ENCODE results near the gene FAM171A1.
"Not testable (repeated sequence)": the region's sequence is repeated elsewhere in the genome, so short reads cannot be mapped to it uniquely, and the experiment has no call there.

Gene FAM171A1

GRCh38 chr10:15306735-15307280 is 64.3 kb downstream of the FAM171A1 start:
- H3K4me3 ChIP-seq (ENCODE audit: low read length): no peak overlapping the region
- no peak for TF ChIP-seq ZNF274 (IDR thresholded peaks at IDR 0.05; ENCODE audit: low read depth, low read length)

DNA sequence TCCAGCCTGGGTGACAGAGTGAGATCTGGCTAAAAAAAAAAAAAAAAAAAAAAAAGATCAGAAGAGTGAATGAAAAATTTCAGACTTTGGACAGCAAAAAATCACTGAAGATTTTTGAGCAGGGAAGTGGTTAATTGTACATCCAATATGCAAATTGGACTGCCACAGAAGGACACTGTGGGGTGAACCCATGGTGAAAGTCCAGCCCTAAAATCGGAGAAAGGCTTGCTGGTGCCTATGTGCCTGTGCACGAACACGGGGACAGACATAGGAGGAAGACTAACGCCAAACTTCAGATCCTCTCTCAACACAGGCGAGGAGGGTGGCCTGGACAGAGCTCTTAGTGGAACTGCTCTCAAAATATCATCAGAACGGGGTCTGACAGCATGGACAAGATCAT is 65.5 kb downstream of the FAM171A1 start:
- TF ChIP-seq ZNF274 (IDR thresholded peaks at IDR 0.05; ENCODE audit: low read depth, low read length): no peak
- no peak overlapping the region for H3K4me3 ChIP-seq (ENCODE audit: low read length)

- H3K4me3 ChIP-seq (ENCODE audit: low read length): no peak overlapping the region
- no peak for TF ChIP-seq ZNF274 (IDR thresholded peaks at IDR 0.05; ENCODE audit: low read depth, low read length)
Observed at GRCh38 chr10:15305161-15305560, 65.9 kb downstream of the FAM171A1 start.

- H3K4me3 ChIP-seq (ENCODE audit: low read length): not testable (repeated sequence)
Observed at GRCh38 chr10:15302188-15302956, 68.7 kb downstream of the FAM171A1 start.

- no peak for TF ChIP-seq ZNF274 (IDR thresholded peaks at IDR 0.05; ENCODE audit: low read depth, low read length)
- H3K4me3 ChIP-seq (ENCODE audit: low read length): no peak overlapping the region
Observed at GRCh38 chr10:15300697-15301096, 70.4 kb downstream of the FAM171A1 start.

DNA sequence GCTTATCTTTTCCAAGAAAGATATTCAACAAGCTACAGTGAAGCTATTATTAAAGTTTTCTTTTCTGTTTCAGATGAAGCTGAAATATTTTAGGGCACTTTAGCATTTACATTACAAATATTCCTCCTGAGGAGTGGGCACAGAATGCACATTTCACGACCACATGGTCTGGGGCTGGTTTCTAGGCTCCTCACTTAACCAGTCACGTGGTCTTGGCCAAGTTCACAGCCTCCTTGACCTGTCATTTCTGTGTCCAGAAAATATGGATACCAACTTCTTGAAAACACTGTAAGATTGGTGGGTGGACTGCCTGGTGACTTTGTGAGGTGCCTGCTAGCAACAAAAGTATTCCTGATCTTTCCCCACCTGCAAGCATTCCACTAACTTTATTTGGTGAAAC is 70.9 kb downstream of the FAM171A1 start:
- H3K4me3 ChIP-seq (ENCODE audit: low read length): no peak overlapping the region
- no peak for TF ChIP-seq ZNF274 (IDR thresholded peaks at IDR 0.05; ENCODE audit: low read depth, low read length)

GRCh38 chr10:15296701-15297100 is 74.4 kb downstream of the FAM171A1 start:
- no peak overlapping the region for H3K4me3 ChIP-seq (ENCODE audit: low read length)
- no peak for TF ChIP-seq ZNF274 (IDR thresholded peaks at IDR 0.05; ENCODE audit: low read depth, low read length)

DNA sequence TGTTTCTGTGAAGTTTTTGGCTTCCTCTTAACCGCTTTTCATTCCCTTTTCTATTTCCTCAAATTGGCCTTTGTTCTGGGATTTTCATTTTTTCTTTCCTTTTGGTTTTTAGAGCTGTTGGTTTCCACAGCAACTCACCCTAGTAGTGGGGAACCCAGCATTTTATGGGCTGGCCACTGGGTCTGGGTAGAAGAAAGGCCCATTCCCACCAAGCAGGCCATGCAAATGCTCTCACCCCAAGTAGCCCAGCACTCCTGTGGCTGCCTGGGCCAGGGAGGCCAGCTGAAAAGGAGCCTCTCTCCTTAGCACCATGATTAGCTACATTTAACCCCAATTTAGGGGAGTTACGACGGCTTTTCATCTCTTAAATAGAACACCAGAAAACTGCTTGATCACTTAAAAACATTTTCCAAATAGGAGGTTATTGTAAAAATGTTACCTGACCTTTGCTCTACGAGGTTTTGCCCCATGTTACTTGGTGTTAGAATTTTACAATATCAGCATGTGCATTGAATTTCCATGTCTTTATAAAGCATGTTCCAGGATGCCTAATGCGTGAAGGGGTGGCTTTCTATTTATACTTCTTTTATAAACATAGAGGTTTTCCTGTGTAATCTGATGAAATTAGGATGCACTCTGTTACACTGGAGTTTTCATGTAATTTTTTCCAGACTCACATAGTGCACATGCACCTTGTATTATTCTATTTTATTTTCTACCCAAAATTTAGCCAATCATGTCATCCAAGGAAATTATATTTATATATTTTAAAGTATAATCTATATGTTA is 75.4 kb downstream of the FAM171A1 start:
- no peak for TF ChIP-seq ZNF274 (IDR thresholded peaks at IDR 0.05; ENCODE audit: low read depth, low read length)
- H3K4me3 ChIP-seq (ENCODE audit: low read length): no peak overlapping the region

- H3K4me3 ChIP-seq (ENCODE audit: low read length): no peak overlapping the region
- TF ChIP-seq ZNF274 (IDR thresholded peaks at IDR 0.05; ENCODE audit: low read depth, low read length): no peak
Observed at GRCh38 chr10:15293862-15294842, 76.9 kb downstream of the FAM171A1 start.

- TF ChIP-seq ZNF274 (IDR thresholded peaks at IDR 0.05; ENCODE audit: low read depth, low read length): no peak
- H3K4me3 ChIP-seq (ENCODE audit: low read length): no peak overlapping the region
Observed at GRCh38 chr10:15290671-15291070, 80.4 kb downstream of the FAM171A1 start.

- H3K4me3 ChIP-seq (ENCODE audit: low read length): no peak overlapping the region
- TF ChIP-seq ZNF274 (IDR thresholded peaks at IDR 0.05; ENCODE audit: low read depth, low read length): no peak
Observed at GRCh38 chr10:15290150-15290549, 80.9 kb downstream of the FAM171A1 start.

- no peak for TF ChIP-seq ZNF274 (IDR thresholded peaks at IDR 0.05; ENCODE audit: low read depth, low read length)
Observed at GRCh38 chr10:15280974-15281373, 90.1 kb downstream of the FAM171A1 start.

DNA sequence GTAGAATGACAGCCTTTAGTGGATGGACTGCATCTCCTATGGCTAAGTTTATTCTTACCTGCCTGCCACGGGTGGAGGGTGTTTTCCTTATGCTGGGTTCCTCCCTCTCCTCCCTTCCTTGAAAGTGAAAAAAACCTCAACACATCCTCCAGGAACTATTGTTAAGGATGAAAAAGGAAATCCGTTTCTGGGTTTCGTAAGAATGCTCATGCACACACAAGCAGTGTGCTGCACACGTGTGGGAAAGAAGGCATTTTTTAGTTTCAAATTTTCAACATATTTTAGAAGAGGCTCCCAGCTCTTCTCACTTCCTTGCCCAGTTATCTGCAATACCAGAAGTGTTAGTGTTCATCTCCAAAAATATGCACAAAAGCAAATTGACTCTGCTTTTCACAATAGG is 90.6 kb downstream of the FAM171A1 start:
- H3K4me3 ChIP-seq (ENCODE audit: low read length): no peak overlapping the region
- TF ChIP-seq ZNF274 (IDR thresholded peaks at IDR 0.05; ENCODE audit: low read depth, low read length): no peak

More at GRCh38 chr10:15280974-15281373, 90.1 kb downstream of the FAM171A1 start:
- no peak overlapping the region for H3K4me3 ChIP-seq (ENCODE audit: low read length)

GRCh38 chr10:15279236-15279635 is 91.9 kb downstream of the FAM171A1 start:
- TF ChIP-seq ZNF274 (IDR thresholded peaks at IDR 0.05; ENCODE audit: low read depth, low read length): no peak
- H3K4me3 ChIP-seq (ENCODE audit: low read length): no peak overlapping the region
